Muscle of leg (tissue), 11 donors: ENCODE results near the gene ZFP64. TPM values are rescaled to one million over a fixed set of nuclear protein-coding genes. Genes with fewer than 3 reads are reported as not detected.
"Not testable (repeated sequence)": the region's sequence is repeated elsewhere in the genome, so short reads cannot be mapped to it uniquely, and the experiment has no call there.

Source experiments
- DNase-seq: peaks from one replicate; pipeline ENCODE4 v3.0.0; 2013
- H3K27ac ChIP-seq: one replicate; pipeline ENCODE4 v1.5.1; 2013; ENCODE audit warnings: mild to moderate bottlenecking, low read length, control low read depth
- H3K27me3 ChIP-seq: one replicate; pipeline ENCODE4 v1.6.1; 2013; ENCODE audit warnings: low read length; ENCODE audit not compliant: control insufficient read depth, insufficient read depth
- H3K36me3 ChIP-seq: one replicate; pipeline ENCODE4 v1.6.1; 2013; ENCODE audit warnings: low read length; ENCODE audit not compliant: control insufficient read depth, insufficient read depth
- H3K4me1 ChIP-seq: one replicate; pipeline ENCODE4 v1.6.1; 2013; ENCODE audit warnings: low read length; ENCODE audit not compliant: control insufficient read depth, insufficient read depth
- H3K4me3 ChIP-seq: one replicate; pipeline ENCODE4 v1.5.1; 2013; ENCODE audit warnings: low read length, control low read depth
- H3K9me3 ChIP-seq: replicated peaks from 2 replicates; pipeline ENCODE4 v1.6.1; 2013; ENCODE audit warnings: low read depth, low read length; ENCODE audit not compliant: control insufficient read depth
- WGBS: methylation state at CpG from one replicate; pipeline ENCODE4 v1.1.5; 2013; ENCODE audit warnings: missing lambda C conversion rate; ENCODE audit not compliant: insufficient coverage; 5-methylcytosine and 5-hydroxymethylcytosine counted together
- polyA plus RNA-seq, 8 donors: library from polyadenylated mRNA; unstranded; fragments of 120-200 nt; gene quantifications; one replicate each; pipeline versions ENCODE4 v1.2.1 to v1.2.3, GENCODE V29; 2013; ENCODE audit warnings: inconsistent platforms in 1 of 8, low replicate concordance in 1 of 8; ENCODE audit not compliant: insufficient read length in 8 of 8, insufficient read depth in 1 of 8
- total RNA-seq: library from RNA; stranded (reverse); fragments of 120-200 nt; gene quantifications from one replicate; pipeline ENCODE4 v1.2.4, GENCODE V29; 2013

ZFP64 gene
- total and polyA plus RNA-seq, 9 donors: 10.0 to 15.3 (median 13.5) TPM

DNA sequence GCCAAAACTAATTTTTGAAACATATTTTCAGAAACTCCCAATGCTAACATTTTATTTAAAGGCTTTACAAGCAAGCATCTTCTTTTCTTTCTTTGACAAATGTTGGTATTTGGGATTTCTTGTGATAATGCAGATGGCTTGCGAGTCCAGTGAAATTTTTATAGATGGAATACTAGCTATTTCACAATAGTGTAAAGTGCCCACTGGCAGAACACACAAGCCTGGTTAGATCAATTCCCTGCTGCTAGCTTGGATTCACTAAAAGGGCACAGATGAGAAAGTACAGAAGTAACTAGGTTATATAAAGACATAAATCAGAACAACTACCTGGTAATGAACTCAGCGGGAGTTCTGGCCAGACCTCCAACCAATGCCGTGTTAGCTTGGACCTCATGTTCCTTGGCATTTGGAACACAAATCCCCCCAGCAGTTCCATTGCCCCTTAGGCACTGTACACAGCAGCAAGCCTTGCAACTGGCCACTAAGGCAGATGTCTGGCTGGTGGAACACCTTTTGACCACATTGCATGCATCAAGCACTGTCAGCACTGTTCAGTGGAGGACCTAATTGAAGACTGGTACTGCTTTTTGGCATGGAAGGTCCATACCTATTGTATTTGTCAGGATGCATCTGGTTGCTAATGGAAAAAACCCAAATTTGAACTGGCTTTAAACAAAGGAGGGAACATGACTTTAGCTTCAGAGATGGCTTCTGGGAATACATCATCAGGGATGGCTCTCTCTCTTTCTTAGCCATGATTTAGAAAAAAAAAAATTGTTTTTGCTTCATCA is 15.6 kb upstream of the ZFP64 start:
- peaks cover 4% of the 10 kb centered on the region for H3K27me3 ChIP-seq
- WGBS: 95% methylated on average over 2 of the region's 3 CpGs
- H3K36me3 ChIP-seq: no peaks in the 10 kb centered on the region
- no peak overlapping the region for H3K4me3 ChIP-seq
- no peaks in the 10 kb centered on the region for H3K9me3 ChIP-seq
- H3K27ac ChIP-seq: no peak overlapping the region
- DNase-seq: no peak
- no peaks in the 10 kb centered on the region for H3K4me1 ChIP-seq

GRCh38 chr20:52204136-52204535 is 12.6 kb upstream of the ZFP64 start:
- H3K27ac ChIP-seq: no peak overlapping the region
- no peaks in the 10 kb centered on the region for H3K27me3 ChIP-seq
- no peaks in the 10 kb centered on the region for H3K4me1 ChIP-seq
- DNase-seq: no peak
- no peaks in the 10 kb centered on the region for H3K36me3 ChIP-seq
- H3K9me3 ChIP-seq: no peaks in the 10 kb centered on the region
- H3K4me3 ChIP-seq: no peak overlapping the region
- 100% methylated on average over 4 of the region's 5 CpGs for WGBS

DNA sequence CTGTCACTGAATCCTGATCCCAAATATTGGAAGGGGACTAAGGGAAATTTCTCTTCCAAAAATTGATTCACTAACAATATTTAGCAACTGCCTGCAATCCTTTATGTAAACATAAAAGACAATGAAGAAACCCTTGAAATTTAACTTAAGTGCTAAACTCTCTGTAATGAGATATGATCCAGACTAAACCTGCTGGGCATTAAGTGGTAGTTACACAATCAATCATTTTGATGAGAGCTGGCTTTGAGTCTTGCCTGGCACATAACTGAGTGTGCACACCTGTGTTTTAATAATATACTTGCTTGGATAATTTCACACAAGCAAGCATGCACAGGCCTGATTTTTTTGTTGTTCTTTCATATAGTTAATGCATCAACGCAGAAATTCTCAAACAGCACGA is 9.8 kb upstream of the ZFP64 start:
- H3K27ac ChIP-seq: no peak overlapping the region
- WGBS: no CpG with 5 or more reads among the region's 2 CpGs
- no peak overlapping the region for H3K4me3 ChIP-seq
- no peaks in the 10 kb centered on the region for H3K27me3 ChIP-seq
- no peaks in the 10 kb centered on the region for H3K4me1 ChIP-seq
- H3K36me3 ChIP-seq: no peaks in the 10 kb centered on the region
- no peak for DNase-seq
- H3K9me3 ChIP-seq: peaks cover 2% of the 10 kb centered on the region

- no peak overlapping the region for H3K27ac ChIP-seq
- peaks cover 2% of the 10 kb centered on the region for H3K9me3 ChIP-seq
- no peaks in the 10 kb centered on the region for H3K4me1 ChIP-seq
- H3K4me3 ChIP-seq: no peak overlapping the region
- H3K27me3 ChIP-seq: no peaks in the 10 kb centered on the region
- WGBS: no CpG with 5 or more reads among the region's 2 CpGs
- DNase-seq: no peak
- H3K36me3 ChIP-seq: no peaks in the 10 kb centered on the region
These were observed 9.3 kb upstream of the ZFP64 start for GRCh38 chr20:52200870-52201269.

DNA sequence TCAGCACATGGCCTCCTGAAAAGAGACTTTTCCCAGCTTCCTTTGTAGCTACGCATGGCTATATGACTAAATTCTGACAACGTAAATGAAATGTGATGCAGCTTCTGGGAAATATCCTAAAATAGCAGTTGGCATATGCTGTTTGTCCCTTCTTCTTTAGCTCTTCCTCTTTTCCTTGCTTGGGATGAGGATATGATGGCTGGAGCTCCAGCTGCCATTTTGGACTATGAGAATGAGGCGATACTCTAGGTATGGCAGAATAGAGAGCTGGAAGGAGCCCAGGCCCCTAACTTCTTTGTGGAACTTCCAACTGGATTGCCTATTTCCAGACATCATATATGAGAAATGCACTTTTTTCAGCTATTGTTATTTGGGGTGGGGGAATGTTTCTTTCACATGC is 5.3 kb upstream of the ZFP64 start:
- H3K4me1 ChIP-seq: peaks cover 5% of the 10 kb centered on the region
- H3K36me3 ChIP-seq: no peaks in the 10 kb centered on the region
- H3K9me3 ChIP-seq: peaks cover 2% of the 10 kb centered on the region
- H3K27me3 ChIP-seq: no peaks in the 10 kb centered on the region
- no peak overlapping the region for H3K27ac ChIP-seq
- no CpG with 5 or more reads among the region's 3 CpGs for WGBS
- no peak overlapping the region for H3K4me3 ChIP-seq
- no peak for DNase-seq

DNA sequence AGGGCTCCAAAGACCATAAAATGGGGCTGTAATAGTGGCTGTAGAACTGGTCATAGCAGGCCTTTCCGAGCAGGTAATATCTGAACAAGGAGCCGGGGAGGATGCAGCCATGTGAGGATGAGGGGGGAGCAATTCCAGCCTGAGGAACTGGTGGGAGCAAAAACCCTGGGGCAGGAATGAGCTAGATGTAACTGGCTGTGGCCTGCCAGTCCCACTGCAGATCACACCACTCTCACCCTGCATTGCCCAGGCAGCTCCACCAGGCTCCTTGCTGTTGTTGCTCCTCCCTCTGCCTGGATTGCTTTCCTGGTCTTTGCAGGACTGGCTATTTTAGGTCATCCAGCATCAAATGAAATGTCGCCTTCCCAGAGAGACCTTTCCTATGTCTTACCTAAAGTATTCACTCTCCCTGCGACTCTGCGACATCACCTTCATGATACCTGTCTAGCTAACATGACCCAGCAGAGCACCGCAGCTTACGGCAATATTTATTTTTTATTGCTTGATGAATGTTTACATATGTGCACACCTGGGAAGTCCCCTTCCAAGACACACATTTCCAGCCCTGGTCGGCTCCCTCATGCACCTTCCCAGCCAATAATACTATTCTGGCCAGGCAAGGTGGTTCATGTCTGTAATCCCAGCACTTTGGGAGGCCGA is 2.4 kb upstream of the ZFP64 start:
- H3K4me3 ChIP-seq: no peak overlapping the region
- H3K27me3 ChIP-seq: no peaks in the 10 kb centered on the region
- peaks cover 2% of the 10 kb centered on the region for H3K9me3 ChIP-seq
- no peaks in the 10 kb centered on the region for H3K36me3 ChIP-seq
- H3K4me1 ChIP-seq: peaks cover 11% of the 10 kb centered on the region
- WGBS: 80% methylated on average over 5 of the region's 9 CpGs
- no peak overlapping the region for H3K27ac ChIP-seq
- DNase-seq: no peak

DNA sequence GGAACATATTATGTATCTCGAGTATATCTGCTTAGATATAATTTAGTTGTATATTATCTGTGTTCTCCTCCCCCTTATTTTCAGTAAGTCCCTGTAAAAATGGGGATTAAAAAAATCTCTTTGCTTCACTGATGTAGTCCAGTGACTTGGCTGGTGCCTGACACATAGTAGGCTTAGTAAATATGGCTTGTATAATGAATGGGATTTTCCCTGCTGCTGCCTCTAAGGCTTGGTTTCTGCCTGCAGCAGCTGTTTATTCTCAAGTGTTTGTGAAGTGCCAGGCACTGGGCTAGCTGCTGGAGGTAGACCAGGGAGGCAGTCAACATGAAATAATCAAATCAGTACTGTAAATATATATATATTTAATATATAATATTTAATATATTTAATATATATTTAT is 1.6 kb upstream of the ZFP64 start:
- H3K9me3 ChIP-seq: peaks cover 2% of the 10 kb centered on the region
- no peaks in the 10 kb centered on the region for H3K36me3 ChIP-seq
- no CpG with 5 or more reads among the region's 1 CpG for WGBS
- no peak overlapping the region for H3K27ac ChIP-seq
- DNase-seq: no peak
- peaks cover 11% of the 10 kb centered on the region for H3K4me1 ChIP-seq
- no peaks in the 10 kb centered on the region for H3K27me3 ChIP-seq
- no peak overlapping the region for H3K4me3 ChIP-seq

- H3K27me3 ChIP-seq, DNase-seq, H3K4me3 ChIP-seq, H3K9me3 ChIP-seq, H3K36me3 ChIP-seq, H3K27ac ChIP-seq: not testable (repeated sequence)
- no CpG with 5 or more reads among the region's 2 CpGs for whole genome bisulfite sequencing
- peaks cover 11% of the 10 kb centered on the region for H3K4me1 ChIP-seq
These were observed 1.1 kb upstream of the ZFP64 start for GRCh38 chr20:52192719-52193007.

- DNase-seq: peak; percentile 54
- Histone ChIP-seq H3K4me1 (peaks cover 11% of the 10 kb centered on the region), H3K36me3 (peaks cover under 1% of the 10 kb centered on the region), H3K27ac (no peak overlapping the region), H3K9me3 (peaks cover 2% of the 10 kb centered on the region), H3K4me3 (peak overlapping the region; percentile 88), H3K27me3 (no peaks in the 10 kb centered on the region)
- under 1% methylated on average over 61 of the region's 61 CpGs for WGBS
These were observed 538 bp upstream of the ZFP64 start for GRCh38 chr20:52191916-52192718.

DNA sequence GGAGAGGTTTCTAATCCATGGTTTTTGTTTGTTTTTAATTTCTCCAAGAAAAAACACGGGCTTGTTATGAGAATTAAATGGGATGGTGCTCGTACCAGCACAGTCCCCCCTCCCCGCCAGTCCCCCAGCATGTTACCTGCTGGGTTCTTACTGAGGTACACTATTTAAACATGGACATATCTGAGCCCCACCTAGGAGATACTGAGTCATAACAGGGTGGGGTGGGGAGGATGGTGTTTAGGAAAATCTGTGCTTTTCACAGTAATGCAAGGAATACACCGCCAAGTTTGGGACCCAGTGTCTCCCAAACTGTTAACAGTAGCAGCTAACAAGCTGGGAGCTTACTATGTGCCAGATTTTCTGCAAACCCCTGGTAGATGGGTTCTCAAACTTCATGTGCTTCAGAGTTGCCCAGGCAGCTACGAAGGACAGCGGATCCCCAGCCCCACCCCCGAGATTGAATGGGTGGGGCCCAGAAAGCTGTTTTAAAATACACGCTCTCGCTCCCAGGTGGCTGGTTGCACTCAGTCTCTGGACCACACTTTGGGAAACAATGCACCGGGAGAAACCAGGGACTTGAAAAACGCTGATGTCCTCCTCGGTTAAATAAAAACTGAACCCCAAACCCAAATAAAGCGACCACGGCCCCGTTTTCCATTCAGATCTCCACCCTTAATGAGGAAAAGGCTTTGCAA is 995 bp downstream of the ZFP64 start:
- H3K9me3 ChIP-seq: no peaks in the 10 kb centered on the region
- peak overlapping the region; percentile 88 for H3K4me3 ChIP-seq
- no peaks in the 10 kb centered on the region for H3K27me3 ChIP-seq
- peak overlapping the region; percentile 90 for H3K27ac ChIP-seq
- DNase-seq: peak; percentile 59
- H3K36me3 ChIP-seq: peaks cover 11% of the 10 kb centered on the region
- 0% methylated on average over 7 of the region's 15 CpGs for WGBS
- H3K4me1 ChIP-seq: peaks cover 11% of the 10 kb centered on the region
